Gastroesophageal sphincter (tissue), 3 donors: ENCODE results near the gene SGMS1.

Experiments
- CTCF ChIP-seq, 4 experiments: fragments of 200-600 bp in 2 of 4; fragments of 450-650 bp in 2 of 4; sonication (generic) in 1 of 4; IDR thresholded peaks; one replicate each; pipeline ENCODE4 v1.5.1; 2017 to 2019; ENCODE audit warnings: antibody characterized with exemption in 4 of 4, mild to moderate bottlenecking in 2 of 4, moderate library complexity in 2 of 4
- EP300 ChIP-seq: sonication (generic); formaldehyde crosslinking; IDR thresholded peaks from one replicate; pipeline ENCODE4 v1.6.1; 2017; ENCODE audit warnings: antibody characterized with exemption, mild to moderate bottlenecking
- POLR2A ChIP-seq, 2 donors: fragments of 450-650 bp; IDR thresholded peaks; one replicate each; pipeline ENCODE4 v1.6.1; 2017; ENCODE audit warnings: antibody characterized with exemption in 2 of 2, mild to moderate bottlenecking in 2 of 2, moderate library complexity in 1 of 2

GRCh38 chr10:50471583-50471975 is 152.2 kb downstream of the SGMS1 start:
- TF ChIP-seq POLR2A (IDR thresholded peaks at IDR 0.05), result no peak
- TF ChIP-seq CTCF (IDR thresholded peaks at IDR 0.05), result no peak
- TF ChIP-seq EP300, result no peak
